Purkinje cell (primary cell): ENCODE data around the gene ZNF135. TPM values are rescaled to one million over a fixed set of nuclear protein-coding genes. Genes with fewer than 3 reads are reported as not detected.

ENCODE experiments used
- polyA plus RNA-seq: library from polyadenylated mRNA; unstranded; fragments of >200 nt; fragmentation: Nextera tagmentation; gene quantifications from 2 replicates; pipeline ENCODE4 v1.2.1, GENCODE V29; 2014

ZNF135 gene
- 5.3 and 5.6 TPM in 2 replicates for polyA plus RNA-seq

GRCh38 chr19:58059003-58059670 lies at the start of gene ZNF135:
Gene ZNF135, plus strand, starts transcription at chr19:58059282. Its CDS starts 721 bp downstream, at chr19:58060003.

GRCh38 chr19:58033741-58034476 lies 25.2 kb upstream of the ZNF135 start, which contains the start of gene ZSCAN1:
Gene ZSCAN1, plus strand, starts transcription at chr19:58034025. Its CDS starts 3,812 bp downstream, at chr19:58037837.

GRCh38 chr19:58097781-58098681 lies 38.9 kb downstream of the ZNF135 start, which contains the start of gene ZSCAN18:
Gene ZSCAN18, minus strand, starts transcription at chr19:58098231. Its CDS starts 7,964 bp downstream, at chr19:58090267.

Other genes with a start within 250 kb of the ZNF135 start
- gene ZNF552, start 244.4 kb upstream of the ZNF135 start, polyA plus RNA-seq: 2.5 and 2.6 TPM in 2 replicates
- 2.7 TPM in 1 of 2 replicates, not detected in the other for gene ZNF587B, start 229.0 kb upstream of the ZNF135 start, polyA plus RNA-seq
- 9.4 and 10.9 TPM in 2 replicates for gene ZNF587, start 209.4 kb upstream of the ZNF135 start, polyA plus RNA-seq
- 44.4 and 50.3 TPM in 2 replicates for gene ZNF814, start 170.2 kb upstream of the ZNF135 start, polyA plus RNA-seq
- gene ZNF417, start 142.7 kb upstream of the ZNF135 start, polyA plus RNA-seq: 1.8 and 4.3 TPM in 2 replicates
- gene ZNF418, start 123.9 kb upstream of the ZNF135 start, polyA plus RNA-seq: 1.4 and 3.7 TPM in 2 replicates
- 1.2 and 3.0 TPM in 2 replicates for gene ZNF256, start 111.6 kb upstream of the ZNF135 start, polyA plus RNA-seq
- 0.45 TPM in 1 of 2 replicates, not detected in the other for gene C19orf18, start 84.7 kb upstream of the ZNF135 start, polyA plus RNA-seq
- gene ZNF606, start 56.5 kb upstream of the ZNF135 start, polyA plus RNA-seq: 5.3 and 13.3 TPM in 2 replicates
- 0.52 TPM in 1 of 2 replicates, not detected in the other for gene ZSCAN1, start 25.3 kb upstream of the ZNF135 start, polyA plus RNA-seq
- gene ZSCAN18, start 38.9 kb downstream of the ZNF135 start, polyA plus RNA-seq: 24.8 and 26.1 TPM in 2 replicates
- 2.5 and 2.9 TPM in 2 replicates for gene ZNF329, start 91.5 kb downstream of the ZNF135 start, polyA plus RNA-seq
- gene ZNF274, start 123.8 kb downstream of the ZNF135 start, polyA plus RNA-seq: 4.2 and 9.0 TPM in 2 replicates
- 18.3 and 31.5 TPM in 2 replicates for gene ZNF544, start 169.6 kb downstream of the ZNF135 start, polyA plus RNA-seq
- gene ZNF8, start 219.7 kb downstream of the ZNF135 start, polyA plus RNA-seq: 0.55 and 1.3 TPM in 2 replicates
- 113 and 115 TPM in 2 replicates for gene ERVK3-1, start 246.1 kb downstream of the ZNF135 start, polyA plus RNA-seq